CD4-positive, alpha-beta memory T cell (primary cell): ENCODE measurements around the gene TRIOBP. TPM values are rescaled to one million over a fixed set of nuclear protein-coding genes. Genes with fewer than 3 reads are reported as not detected.
"Not testable (repeated sequence)": the region's sequence is repeated elsewhere in the genome, so short reads cannot be mapped to it uniquely, and the experiment has no call there.

Source experiments
- CTCF ChIA-PET: fragments of 350-600 bp; sonication (Branson Sonifier 250); formaldehyde crosslinking; loops from one replicate; lab custom pipeline; 2021; ENCODE audit warnings: inconsistent platforms; ENCODE audit not compliant: partially characterized antibody; lab: Charles Lee
- POLR2A ChIA-PET: fragments of 350-600 bp; sonication (Branson Sonifier 250); formaldehyde crosslinking; loops from one replicate; lab custom pipeline; 2021; ENCODE audit not compliant: partially characterized antibody; lab: Charles Lee
- DNase-seq, 5 donors: peaks; one replicate each; pipeline versions ENCODE4 v3.0.0 to v3.0.0-alpha.2; 2020 to 2022; ENCODE audit warnings: mixed read lengths in 1 of 5
- H3K27ac ChIP-seq: one replicate; pipeline ENCODE4 v1.7.0; 2013; ENCODE audit warnings: low read depth, low read length
- H3K27me3 ChIP-seq: 2 replicates; pipeline ENCODE4 v1.7.0; 2013; ENCODE audit warnings: mild to moderate bottlenecking, low read length, moderate library complexity; ENCODE audit not compliant: insufficient read depth
- H3K36me3 ChIP-seq: 2 replicates; pipeline ENCODE4 v1.7.0; 2013; ENCODE audit warnings: mild to moderate bottlenecking, low read length, moderate library complexity; ENCODE audit not compliant: insufficient read depth
- H3K4me1 ChIP-seq: 2 replicates; pipeline ENCODE4 v1.7.0; 2013; ENCODE audit warnings: mild to moderate bottlenecking, low read length, moderate library complexity; ENCODE audit not compliant: insufficient read depth
- H3K4me3 ChIP-seq, 2 donors: one replicate each; pipeline ENCODE4 v1.7.0; 2013; ENCODE audit warnings: low read length in 2 of 2, mild to moderate bottlenecking in 1 of 2
- H3K9me3 ChIP-seq, 2 donors: one replicate each; pipeline ENCODE4 v1.7.0; 2013; ENCODE audit warnings: low read length in 2 of 2, control low read depth in 1 of 2; ENCODE audit not compliant: control insufficient read depth in 1 of 2
- H3K27ac Mint-ChIP-seq, 7 donors: one replicate each; pipeline ENCODE4 v1.8.0; 2020 to 2021; ENCODE audit warnings: mixed read lengths in 7 of 7, mild to moderate bottlenecking in 6 of 7, inconsistent platforms in 3 of 7, moderate library complexity in 3 of 7
- H3K27me3 Mint-ChIP-seq, 2 donors: one replicate each; pipeline ENCODE4 v1.8.0; 2020 to 2021; ENCODE audit warnings: mixed read lengths in 2 of 2
- H3K36me3 Mint-ChIP-seq, 2 donors: one replicate each; pipeline ENCODE4 v1.8.0; 2020 to 2021; ENCODE audit warnings: mixed read lengths in 2 of 2, inconsistent platforms in 1 of 2, mild to moderate bottlenecking in 1 of 2
- H3K4me1 Mint-ChIP-seq, 4 donors: one replicate each; pipeline ENCODE4 v1.8.0; 2020 to 2021; ENCODE audit warnings: mixed read lengths in 4 of 4, mild to moderate bottlenecking in 1 of 4
- H3K4me3 Mint-ChIP-seq, 8 donors: one replicate each; pipeline ENCODE4 v1.8.0; 2020 to 2021; ENCODE audit warnings: mixed read lengths in 8 of 8, mild to moderate bottlenecking in 7 of 8, moderate library complexity in 6 of 8, inconsistent platforms in 3 of 8
- H3K9me3 Mint-ChIP-seq, 8 donors: one replicate each; pipeline ENCODE4 v1.8.0; 2020 to 2021; ENCODE audit warnings: mixed read lengths in 8 of 8, mild to moderate bottlenecking in 5 of 8, inconsistent platforms in 3 of 8, moderate library complexity in 1 of 8
- intact Hi-C: fragments of 100-400 bp; cut with micrococcal nuclease; formaldehyde crosslinking; loops from one replicate; pipeline ENCODE4 v1.15.1; 2023
- polyA plus RNA-seq, 2 donors: library from polyadenylated mRNA; unstranded; fragments of 300-500 nt; fragmentation: Illumina TruSeq; gene quantifications; one replicate each; pipeline ENCODE4 v1.2.3, GENCODE V29; 2021
- total RNA-seq, 2 experiments: library from RNA; stranded (reverse); gene quantifications; one replicate each; pipeline ENCODE4 v1.2.3, GENCODE V29; 2021

Gene TRIOBP
- total and polyA plus RNA-seq, 4 experiments from 2014 or later = 9.2 to 26.1 (median 19.4) TPM

- peaks cover 28 to 43% (median 35%) of the 10 kb centered on the region in 4 donors for H3K4me1 Mint-ChIP-seq
- H3K9me3 Mint-ChIP-seq, H3K9me3 ChIP-seq, DNase-seq, H3K27ac ChIP-seq, intact Hi-C loops, H3K4me3 ChIP-seq, H3K4me3 Mint-ChIP-seq, H3K27me3 Mint-ChIP-seq, H3K27me3 ChIP-seq: not testable (repeated sequence)
- H3K36me3 ChIP-seq = peaks cover 25% of the 10 kb centered on the region
- POLR2A ChIA-PET = interaction anchor here (2.8 to 13.9 kb wide), 5 partner anchors 16 to 29 kb away, joined by 36 to 348 read pairs (median 70); partner anchors contain the start of genes LGALS1 and SH3BP1
- H3K4me1 ChIP-seq = peaks cover 33% of the 10 kb centered on the region
- H3K36me3 Mint-ChIP-seq = peaks cover 5 to 32% of the 10 kb centered on the region in 2 donors
- CTCF ChIA-PET = interaction anchor here (0.7 to 17.5 kb wide), 5 partner anchors 13 to 212 kb away, joined by 3 to 221 read pairs (median 10); partner anchors contain the start of gene LGALS1
- peak overlapping the region in 5 of 7 donors; percentile 24 to 86 (median 46) for H3K27ac Mint-ChIP-seq
Measured at GRCh38 chr22:37656583-37656982, 40.3 kb upstream of the TRIOBP start.

GRCh38 chr22:37657590-37658132, 39.2 kb upstream of the TRIOBP start:
- peak in 1 of 5 donors; percentile 34 for DNase-seq
- H3K4me1 ChIP-seq = peaks cover 33% of the 10 kb centered on the region
- no peaks in the 10 kb centered on the region for H3K27me3 Mint-ChIP-seq
- H3K9me3 Mint-ChIP-seq = no peaks in the 10 kb centered on the region
- no peaks in the 10 kb centered on the region for H3K9me3 ChIP-seq
- H3K36me3 Mint-ChIP-seq = peaks cover 5 to 30% of the 10 kb centered on the region in 2 donors
- ChIA-PET CTCF (interaction anchor here (0.6 to 17.5 kb wide), 24 partner anchors 8 to 206 kb away, joined by 3 to 221 read pairs (median 5); partner anchors contain the start of genes LGALS1, NOL12 and SH3BP1), POLR2A (interaction anchor here (0.6 to 13.9 kb wide), 18 partner anchors 9 to 413 kb away, joined by 3 to 348 read pairs (median 8); partner anchors contain the start of genes GGA1, LGALS1, NOL12 and RAC2)
- no peaks in the 10 kb centered on the region for H3K27me3 ChIP-seq
- H3K27ac Mint-ChIP-seq = peak overlapping the region; percentile 85 to 98 (median 93)
- H3K36me3 ChIP-seq = peaks cover 16% of the 10 kb centered on the region
- peak overlapping the region; percentile 74 to 94 (median 86) for H3K4me3 Mint-ChIP-seq
- H3K27ac ChIP-seq = peak overlapping the region; percentile 63
- intact Hi-C loops = loop anchor here (1.0 to 2.0 kb wide), 4 partner anchors 19 to 49 kb away; partner anchors contain the start of genes GGA1 and SH3BP1
- peaks cover 29 to 49% (median 37%) of the 10 kb centered on the region in 4 donors for H3K4me1 Mint-ChIP-seq
- H3K4me3 ChIP-seq = peak overlapping the region; percentile 27 to 41

- intact Hi-C loops = loop anchor here (1.0 to 2.0 kb wide), 4 partner anchors 19 to 50 kb away; partner anchors contain the start of genes GGA1 and SH3BP1
- Histone ChIP-seq H3K9me3 (no peaks in the 10 kb centered on the region), H3K27ac (peak within 1 kb of the TSS; percentile 63), H3K4me3 (peak within 1 kb of the TSS; percentile 27 to 57), H3K27me3 (no peaks in the 10 kb centered on the region), H3K4me1 (peaks cover 33% of the 10 kb centered on the region), H3K36me3 (peaks cover 10% of the 10 kb centered on the region)
- POLR2A ChIA-PET = interaction anchor here (0.6 to 13.9 kb wide), 20 partner anchors 10 to 414 kb away, joined by 3 to 348 read pairs (median 6); partner anchors contain the start of genes GGA1, LGALS1, NOL12 and RAC2
- Mint-ChIP-seq H3K9me3 (no peaks in the 10 kb centered on the region), H3K27me3 (no peaks in the 10 kb centered on the region), H3K36me3 (peaks cover 2 to 22% of the 10 kb centered on the region in 2 donors), H3K27ac (peak within 1 kb of the TSS; percentile 85 to 98 (median 93)), H3K4me3 (peak within 1 kb of the TSS; percentile 82 to 94 (median 86)), H3K4me1 (peaks cover 29 to 49% (median 37%) of the 10 kb centered on the region in 4 donors)
- DNase-seq = peak; percentile 98
- CTCF ChIA-PET = interaction anchor here (0.6 to 17.5 kb wide), 23 partner anchors 8 to 205 kb away, joined by 3 to 221 read pairs (median 5); partner anchors contain the start of genes GGA1, LGALS1, NOL12 and SH3BP1
Measured at GRCh38 chr22:37658133-37659065, 38.4 kb upstream of the TRIOBP start, which contains the start of gene PDXP. PDXP (plus strand) TSS chr22:37658723; CDS start chr22:37658783, 60 bp downstream.

GRCh38 chr22:37659066-37659896, 37.6 kb upstream of the TRIOBP start:
- ChIA-PET CTCF (interaction anchor here (0.8 to 17.5 kb wide), 15 partner anchors 12 to 204 kb away, joined by 3 to 221 read pairs (median 6); partner anchors contain the start of genes GGA1 and LGALS1), POLR2A (interaction anchor here (0.6 to 13.9 kb wide), 16 partner anchors 10 to 1579 kb away, joined by 3 to 348 read pairs (median 18); partner anchors contain the start of genes GGA1, LGALS1, NOL12 and SH3BP1)
- H3K27me3 Mint-ChIP-seq = no peaks in the 10 kb centered on the region
- Histone ChIP-seq H3K4me3 (peak overlapping the region in 1 of 2 donors; percentile 57), H3K27me3 (no peaks in the 10 kb centered on the region), H3K9me3 (no peaks in the 10 kb centered on the region), H3K36me3 (peaks cover 3% of the 10 kb centered on the region), H3K27ac (peak overlapping the region; percentile 40), H3K4me1 (peaks cover 33% of the 10 kb centered on the region)
- H3K9me3 Mint-ChIP-seq = no peaks in the 10 kb centered on the region
- intact Hi-C loops = loop anchor here (2.0 kb wide), 1 partner anchor 20 kb away; the partner anchor contains the start of gene SH3BP1
- peak overlapping the region in 6 of 7 donors; percentile 62 to 86 (median 76) for H3K27ac Mint-ChIP-seq
- peak overlapping the region; percentile 78 to 90 (median 82) for H3K4me3 Mint-ChIP-seq
- peaks cover 27 to 49% (median 37%) of the 10 kb centered on the region in 4 donors for H3K4me1 Mint-ChIP-seq
- peaks cover 0 to 17% of the 10 kb centered on the region in 2 donors for H3K36me3 Mint-ChIP-seq
- peak in 1 of 5 donors; percentile 38 for DNase-seq

GRCh38 chr22:37659897-37660708, 36.7 kb upstream of the TRIOBP start:
- H3K27ac ChIP-seq = no peak overlapping the region
- DNase-seq = no peak
- peak overlapping the region in 1 of 2 donors; percentile 57 for H3K4me3 ChIP-seq
- H3K4me3 Mint-ChIP-seq = peak overlapping the region; percentile 78 to 90 (median 82)
- no peaks in the 10 kb centered on the region for H3K27me3 Mint-ChIP-seq
- H3K27me3 ChIP-seq = no peaks in the 10 kb centered on the region
- peaks cover 3% of the 10 kb centered on the region for H3K36me3 ChIP-seq
- peaks cover 33% of the 10 kb centered on the region for H3K4me1 ChIP-seq
- intact Hi-C loops = loop anchor here (2.0 kb wide), 1 partner anchor 21 kb away; the partner anchor contains the start of gene SH3BP1
- no peaks in the 10 kb centered on the region for H3K9me3 Mint-ChIP-seq
- CTCF ChIA-PET = interaction anchor here (1.2 to 17.5 kb wide), 5 partner anchors 11 to 68 kb away, joined by 3 to 221 read pairs (median 14); partner anchors contain the start of gene LGALS1
- H3K36me3 Mint-ChIP-seq = peaks cover 0 to 14% of the 10 kb centered on the region in 2 donors
- H3K27ac Mint-ChIP-seq = peak overlapping the region in 6 of 7 donors; percentile 62 to 86 (median 76)
- POLR2A ChIA-PET = interaction anchor here (0.6 to 13.9 kb wide), 10 partner anchors 11 to 1578 kb away, joined by 3 to 348 read pairs (median 36); partner anchors contain the start of genes GGA1, LGALS1, NOL12 and SH3BP1
- H3K4me1 Mint-ChIP-seq = peaks cover 27 to 49% (median 37%) of the 10 kb centered on the region in 4 donors
- no peaks in the 10 kb centered on the region for H3K9me3 ChIP-seq
